Keratinocyte (primary cell): Measurements from ENCODE around the gene RBM6. TPM values are rescaled to one million over a fixed set of nuclear protein-coding genes. Genes with fewer than 3 reads are reported as not detected.

Experiments
- DNase-seq: peaks from one replicate; pipeline ENCODE4 v3.0.0-alpha.2; 2011; ENCODE audit warnings: low read depth, missing footprints, low spot score
- FAIRE-seq: peaks from 2 replicates; lab custom pipeline; 2011; peaks lifted over from hg19 to GRCh38; lab: Jason Lieb, UNC
- H2AFZ ChIP-seq: 2 replicates; pipeline ENCODE4 v1.6.0; 2012; ENCODE audit warnings: low read length, control low read depth, inconsistent platforms; ENCODE audit not compliant: control insufficient read depth
- H3K27ac ChIP-seq: 2 replicates; pipeline ENCODE4 v1.5.1; 2011; ENCODE audit warnings: low read length; ENCODE audit not compliant: control insufficient read depth, insufficient read depth
- H3K27me3 ChIP-seq: 3 replicates; pipeline ENCODE4 v1.6.0; 2011; ENCODE audit warnings: low read length; ENCODE audit not compliant: control insufficient read depth, insufficient read depth; ENCODE audit errors: extremely low read depth
- H3K36me3 ChIP-seq, 2 experiments: 2 replicates in 1 of 2; 3 replicates in 1 of 2; pipeline ENCODE4 v1.5.1; 2011; ENCODE audit warnings: low read length in 2 of 2, mild to moderate bottlenecking in 1 of 2; ENCODE audit not compliant: control insufficient read depth in 2 of 2, insufficient read depth in 2 of 2; ENCODE audit errors: extremely low read depth in 1 of 2
- H3K4me1 ChIP-seq: 3 replicates; pipeline ENCODE4 v1.5.1; 2011; ENCODE audit warnings: low read length; ENCODE audit not compliant: control insufficient read depth, insufficient read depth; ENCODE audit errors: extremely low read depth
- H3K4me2 ChIP-seq: 3 replicates; pipeline ENCODE4 v1.6.0; 2011; ENCODE audit warnings: low read depth, low read length; ENCODE audit not compliant: control insufficient read depth, insufficient read depth; ENCODE audit errors: extremely low read depth
- H3K4me3 ChIP-seq, 3 experiments: fragments of 200-600 bp in 1 of 3; sonication (generic) in 1 of 3; 2 replicates in 2 of 3; 3 replicates in 1 of 3; pipeline ENCODE4 v1.5.1; 2011 to 2016; ENCODE audit warnings: low read length in 3 of 3, mild to moderate bottlenecking in 3 of 3, control low read depth in 2 of 3, inconsistent platforms in 1 of 3, low read depth in 1 of 3, mixed read lengths in 1 of 3, mixed run types in 1 of 3, moderate library complexity in 1 of 3; ENCODE audit not compliant: control insufficient read depth in 2 of 3, insufficient read depth in 2 of 3; ENCODE audit errors: extremely low read depth in 1 of 3
- H3K79me2 ChIP-seq: 2 replicates; pipeline ENCODE4 v1.6.0; 2012; ENCODE audit warnings: low read length; ENCODE audit not compliant: control insufficient read depth, insufficient read depth
- H3K9ac ChIP-seq: 3 replicates; pipeline ENCODE4 v1.6.0; 2011; ENCODE audit warnings: low read length; ENCODE audit not compliant: control insufficient read depth, insufficient read depth; ENCODE audit errors: extremely low read depth
- H3K9me1 ChIP-seq: 3 replicates; pipeline ENCODE4 v1.6.0; 2011; ENCODE audit warnings: low read length; ENCODE audit not compliant: control insufficient read depth, insufficient read depth; ENCODE audit errors: extremely low read depth
- H3K9me3 ChIP-seq: 2 replicates; pipeline ENCODE4 v1.5.1; 2012; ENCODE audit warnings: low read depth, low read length; ENCODE audit not compliant: control insufficient read depth
- H4K20me1 ChIP-seq: 3 replicates; pipeline ENCODE4 v1.6.0; 2011; ENCODE audit warnings: low read length; ENCODE audit not compliant: control insufficient read depth, insufficient read depth; ENCODE audit errors: extremely low read depth
- CTCF ChIP-seq, 3 experiments: IDR thresholded peaks in 1 of 3; conservative IDR thresholded peaks in 1 of 3; optimal IDR thresholded peaks in 1 of 3; 2 replicates in 2 of 3; 3 replicates in 1 of 3; pipeline versions ENCODE3 to v1.5.1; 2011; ENCODE audit warnings: low read length in 3 of 3, mild to moderate bottlenecking in 3 of 3, moderate library complexity in 2 of 3, control low read depth in 1 of 3, inconsistent platforms in 1 of 3; ENCODE audit not compliant: insufficient read depth in 2 of 3; ENCODE audit errors: extremely low read depth in 1 of 3
- EZH2 ChIP-seq: IDR thresholded peaks from one replicate; pipeline ENCODE4 v1.6.1; 2012; ENCODE audit warnings: inconsistent platforms, mild to moderate bottlenecking, low read length, moderate library complexity
- dilution Hi-C: fragments of 300-500 bp; cut with MboI; formaldehyde crosslinking; loops from one replicate; pipeline ENCODE4 v1.7.0; 2020; ENCODE audit warnings: low sequenced_read_pairs; ENCODE audit not compliant: extremely low pct_ligation_motif_present
- polyA plus RNA-seq, 5 experiments: library from polyadenylated mRNA; depleted of rRNA in 3 of 5; stranded (reverse) in 3 of 5; stranded (forward) in 1 of 5; unstranded in 1 of 5; fragments of >200 nt; gene quantifications; 1 replicate in 1 of 5; 2 replicates in 3 of 5; 3 replicates in 1 of 5; pipeline versions ENCODE4 v1.2.1 to v1.2.3, GENCODE V29; 2011 to 2012; ENCODE audit warnings: missing spikeins in 2 of 5, low read depth in 1 of 5, low replicate concordance in 1 of 5

RBM6 gene
- polyA plus RNA-seq, 1 donor (not counting 4 experiments of a cell fraction or from before 2014, with no cell fraction given) = 43.2 TPM

- Histone ChIP-seq H3K27ac (no peak overlapping the region), H3K4me2 (no peak overlapping the region), H4K20me1 (peaks cover 2% of the 10 kb centered on the region), H3K27me3 (no peaks in the 10 kb centered on the region), H2AFZ (no peak overlapping the region), H3K9ac (no peak overlapping the region), H3K4me3 (no peak overlapping the region), H3K9me3 (no peaks in the 10 kb centered on the region), H3K36me3 (no peaks in the 10 kb centered on the region), H3K4me1 (peaks cover 4% of the 10 kb centered on the region), H3K79me2 (peaks cover 18% of the 10 kb centered on the region), H3K9me1 (no peaks in the 10 kb centered on the region)
- no peak for DNase-seq
- dilution Hi-C loops = no loop called here
- TF ChIP-seq EZH2 (no peak), CTCF (optimal IDR thresholded peaks at IDR 0.05 in 1 of 3, IDR thresholded peaks at IDR 0.05 in 1 of 3, conservative IDR thresholded peaks at IDR 0.05 in 1 of 3; ENCODE audit: extremely low read depth in 1 of 3, insufficient read depth in 2 of 3, low read length in 3 of 3) (no peak)
- no peak for FAIRE-seq
These were observed 2.9 kb upstream of the RBM6 start for GRCh38 chr3:49937090-49937489.

GRCh38 chr3:49940667-49941249 lies 808 bp downstream of the RBM6 start:
- peak overlapping the region; percentile 58 to 96 (median 93) for H3K4me3 ChIP-seq
- FAIRE-seq (no peak), DNase-seq (no peak)
- H3K36me3 ChIP-seq = peaks cover 0 to under 1% of the 10 kb centered on the region in 2 experiments
- peak overlapping the region; percentile 67 for H3K4me2 ChIP-seq
- dilution Hi-C loops = no loop called here
- peak overlapping the region; percentile 80 for H3K27ac ChIP-seq
- no peak for TF ChIP-seq EZH2
- TF ChIP-seq CTCF (optimal IDR thresholded peaks at IDR 0.05 in 1 of 3, IDR thresholded peaks at IDR 0.05 in 1 of 3, conservative IDR thresholded peaks at IDR 0.05 in 1 of 3; ENCODE audit: extremely low read depth in 1 of 3, insufficient read depth in 2 of 3, low read length in 3 of 3) = no peak
- H3K4me1 ChIP-seq = peaks cover 4% of the 10 kb centered on the region
- H3K9ac ChIP-seq = peak overlapping the region; percentile 91
- H3K9me1 ChIP-seq = no peaks in the 10 kb centered on the region
- H3K27me3 ChIP-seq = no peaks in the 10 kb centered on the region
- peaks cover 53% of the 10 kb centered on the region for H3K79me2 ChIP-seq
- peaks cover 8% of the 10 kb centered on the region for H4K20me1 ChIP-seq
- peak overlapping the region; percentile 84 for H2AFZ ChIP-seq
- no peaks in the 10 kb centered on the region for H3K9me3 ChIP-seq
